Tibial nerve (tissue), 4 donors: Measurements from ENCODE around the gene TRIP10. TPM values are rescaled to one million over a fixed set of nuclear protein-coding genes. Genes with fewer than 3 reads are reported as not detected.

Experiments
- DNase-seq, 2 donors: peaks; one replicate each; pipeline ENCODE4 v3.0.0-alpha.2; 2019; ENCODE audit warnings: low spot score in 2 of 2
- H3K27ac ChIP-seq, 4 donors: fragments of 200-600 bp; sonication (generic) in 3 of 4; one replicate each; pipeline ENCODE4 v1.5.1; 2017 to 2019; ENCODE audit warnings: mild to moderate bottlenecking in 1 of 4
- H3K27me3 ChIP-seq, 2 donors: fragments of 200-600 bp; sonication (generic) in 1 of 2; one replicate each; pipeline versions ENCODE4 v1.5.1 to v1.6.0; 2017 to 2019
- H3K36me3 ChIP-seq, 3 donors: fragments of 200-600 bp; sonication (generic); one replicate each; pipeline ENCODE4 v1.5.1; 2018 to 2019
- H3K4me1 ChIP-seq, 4 donors: fragments of 200-600 bp; sonication (generic) in 3 of 4; one replicate each; pipeline ENCODE4 v1.5.1; 2017 to 2019
- H3K4me3 ChIP-seq, 4 donors: fragments of 200-600 bp; sonication (generic) in 3 of 4; one replicate each; pipeline ENCODE4 v1.5.1; 2017 to 2019; ENCODE audit warnings: mild to moderate bottlenecking in 1 of 4, moderate library complexity in 1 of 4
- H3K9me3 ChIP-seq, 4 donors: fragments of 200-600 bp; sonication (generic) in 3 of 4; one replicate each; pipeline ENCODE4 v1.5.1; 2017 to 2019
- CTCF ChIP-seq, 5 experiments: fragments of 200-600 bp in 3 of 5; fragments of 450-650 bp in 2 of 5; sonication (generic) in 3 of 5; IDR thresholded peaks; one replicate each; pipeline ENCODE4 v1.5.1; 2016 to 2019; ENCODE audit warnings: antibody characterized with exemption in 5 of 5, mild to moderate bottlenecking in 3 of 5, moderate library complexity in 2 of 5
- EP300 ChIP-seq, 2 donors: sonication (generic); formaldehyde crosslinking; IDR thresholded peaks; one replicate each; pipeline ENCODE4 v1.6.1; 2017; ENCODE audit warnings: antibody characterized with exemption in 2 of 2, mild to moderate bottlenecking in 1 of 2
- POLR2A ChIP-seq, 2 donors: fragments of 450-650 bp; IDR thresholded peaks; one replicate each; pipeline ENCODE4 v1.6.1; 2017; ENCODE audit warnings: antibody characterized with exemption in 2 of 2, mild to moderate bottlenecking in 2 of 2, moderate library complexity in 2 of 2
- WGBS, 2 donors: methylation state at CpG; one replicate each; pipeline ENCODE4 v1.1.5; 2018; 5-methylcytosine and 5-hydroxymethylcytosine counted together
- total RNA-seq, 4 donors: library from RNA; depleted of rRNA; stranded (reverse); fragments of >200 nt; gene quantifications; one replicate each; pipeline ENCODE4 v1.1.0, GENCODE V29; 2016

Gene TRIP10
- total RNA-seq, 4 donors from 2014 or later: 96.1 to 148 (median 110) TPM

GRCh38 chr19:6693681-6694080 is 45.8 kb upstream of the TRIP10 start:
- H3K27ac ChIP-seq: no peak overlapping the region
- H3K4me3 ChIP-seq: no peak overlapping the region
- no peak for DNase-seq
- no peaks in the 10 kb centered on the region for H3K4me1 ChIP-seq
- no peak for TF ChIP-seq POLR2A (IDR thresholded peaks at IDR 0.05)
- H3K27me3 ChIP-seq: no peaks in the 10 kb centered on the region
- 80 to 84% methylated on average over 6 to 7 of the region's 7 CpGs for WGBS, 2 donors
- H3K36me3 ChIP-seq: peaks cover 0 to 33% (median 0%) of the 10 kb centered on the region in 3 donors
- no peaks in the 10 kb centered on the region for H3K9me3 ChIP-seq

GRCh38 chr19:6694147-6694815 is 45.2 kb upstream of the TRIP10 start:
- Histone ChIP-seq H3K36me3 (peaks cover 0 to 32% (median 0%) of the 10 kb centered on the region in 3 donors), H3K4me3 (no peak overlapping the region), H3K27ac (no peak overlapping the region), H3K9me3 (no peaks in the 10 kb centered on the region), H3K27me3 (no peaks in the 10 kb centered on the region), H3K4me1 (no peaks in the 10 kb centered on the region)
- no peak for DNase-seq
- no peak for TF ChIP-seq POLR2A (IDR thresholded peaks at IDR 0.05)
- no peak for TF ChIP-seq EP300 (IDR thresholded peaks at IDR 0.05)
- no peak for TF ChIP-seq CTCF (IDR thresholded peaks at IDR 0.05)
- 94 to 95% methylated on average over 25 of the region's 25 CpGs for WGBS, 2 donors

- 71 to 82% methylated on average over 18 of the region's 18 CpGs for WGBS, 2 donors
- H3K4me1 ChIP-seq: no peaks in the 10 kb centered on the region
- H3K4me3 ChIP-seq: no peak overlapping the region
- no peak for TF ChIP-seq EP300 (IDR thresholded peaks at IDR 0.05)
- no peak for TF ChIP-seq POLR2A (IDR thresholded peaks at IDR 0.05)
- no peak for TF ChIP-seq CTCF (IDR thresholded peaks at IDR 0.05)
- H3K27ac ChIP-seq: no peak overlapping the region
- H3K27me3 ChIP-seq: no peaks in the 10 kb centered on the region
- H3K9me3 ChIP-seq: no peaks in the 10 kb centered on the region
- no peak for DNase-seq
- H3K36me3 ChIP-seq: peaks cover 0 to 27% (median 0%) of the 10 kb centered on the region in 3 donors
These were observed 43.1 kb upstream of the TRIP10 start for GRCh38 chr19:6696239-6696820.

- no peak for DNase-seq
- 73 to 85% methylated on average over 12 to 13 of the region's 13 CpGs for WGBS, 2 donors
- H3K27me3 ChIP-seq: no peaks in the 10 kb centered on the region
These were observed 42.2 kb upstream of the TRIP10 start for GRCh38 chr19:6697291-6697690.

GRCh38 chr19:6699935-6700334 is 39.5 kb upstream of the TRIP10 start:
- no peak overlapping the region for H3K4me3 ChIP-seq
- no peak for TF ChIP-seq EP300 (IDR thresholded peaks at IDR 0.05)
- TF ChIP-seq CTCF (IDR thresholded peaks at IDR 0.05): no peak
- TF ChIP-seq POLR2A (IDR thresholded peaks at IDR 0.05): no peak
- H3K4me1 ChIP-seq: no peaks in the 10 kb centered on the region
- H3K27me3 ChIP-seq: no peaks in the 10 kb centered on the region
- H3K36me3 ChIP-seq: peaks cover 0 to 15% (median 0%) of the 10 kb centered on the region in 3 donors
- no peaks in the 10 kb centered on the region for H3K9me3 ChIP-seq
- H3K27ac ChIP-seq: no peak overlapping the region
- DNase-seq: no peak

More at GRCh38 chr19:6697291-6697690, 42.2 kb upstream of the TRIP10 start:
- TF ChIP-seq EP300 (IDR thresholded peaks at IDR 0.05): no peak
- no peak for TF ChIP-seq POLR2A (IDR thresholded peaks at IDR 0.05)
- no peak for TF ChIP-seq CTCF (IDR thresholded peaks at IDR 0.05)
- H3K9me3 ChIP-seq: no peaks in the 10 kb centered on the region
- H3K4me3 ChIP-seq: no peak overlapping the region
- no peaks in the 10 kb centered on the region for H3K4me1 ChIP-seq
- no peak overlapping the region for H3K27ac ChIP-seq
- peaks cover 0 to 27% (median 0%) of the 10 kb centered on the region in 3 donors for H3K36me3 ChIP-seq
